H1 (cell line): ENCODE data around the gene LCAT. TPM values are rescaled to one million over a fixed set of nuclear protein-coding genes. Genes with fewer than 3 reads are reported as not detected.

ENCODE experiments used
- CTCF ChIA-PET: fragments of 300-600 bp; sonication (Branson Sonifier 250); formaldehyde crosslinking; loops from one replicate; lab custom pipeline; 2021; ENCODE audit not compliant: partially characterized antibody; lab: Charles Lee
- POLR2A ChIA-PET: fragments of 300-600 bp; sonication (Branson Sonifier 250); formaldehyde crosslinking; loops from one replicate; lab custom pipeline; 2021; ENCODE audit warnings: inconsistent platforms; ENCODE audit not compliant: partially characterized antibody; lab: Charles Lee
- DNase-seq, 2 experiments: peaks; one replicate each; pipeline versions ENCODE4 v3.0.0 to v3.0.0-alpha.2; 2010 to 2022; ENCODE audit warnings: low spot score in 2 of 2, low read depth in 1 of 2, mixed read lengths in 1 of 2
- FAIRE-seq: peaks from 2 replicates; lab custom pipeline; 2011; peaks lifted over from hg19 to GRCh38; lab: Jason Lieb, UNC
- H2AFZ ChIP-seq: 2 replicates; pipeline ENCODE4 v1.8.1; 2012; ENCODE audit warnings: low read length, inconsistent platforms
- H2AK5ac ChIP-seq: 2 replicates; pipeline ENCODE4 v1.6.1; 2013; ENCODE audit warnings: low read depth, low read length
- H2BK120ac ChIP-seq: replicated peaks from 2 replicates; pipeline ENCODE3; 2013; ENCODE audit warnings: low read depth, low read length, inconsistent platforms
- H2BK12ac ChIP-seq: 2 replicates; pipeline ENCODE4 v1.6.1; 2013; ENCODE audit warnings: low read depth, low read length
- H2BK15ac ChIP-seq: 2 replicates; pipeline ENCODE4 v1.6.1; 2013; ENCODE audit warnings: low read length
- H2BK20ac ChIP-seq: 2 replicates; pipeline ENCODE4 v1.6.1; 2013; ENCODE audit warnings: low read length
- H2BK5ac ChIP-seq: 2 replicates; pipeline ENCODE4 v1.6.1; 2013; ENCODE audit warnings: low read depth, low read length
- H3K14ac ChIP-seq: 2 replicates; pipeline ENCODE4 v1.6.1; 2013; ENCODE audit warnings: inconsistent platforms; ENCODE audit not compliant: insufficient read length
- H3K18ac ChIP-seq: 2 replicates; pipeline ENCODE4 v1.6.1; 2013; ENCODE audit warnings: low read length; ENCODE audit errors: extremely low read depth
- H3K23ac ChIP-seq: 2 replicates; pipeline ENCODE4 v1.6.1; 2013; ENCODE audit warnings: inconsistent platforms; ENCODE audit not compliant: insufficient read length
- H3K23me2 ChIP-seq: 2 replicates; pipeline ENCODE4 v1.6.1; 2013; ENCODE audit warnings: low read depth, low read length
- H3K27ac ChIP-seq: 2 replicates; pipeline ENCODE4 v1.6.1; 2011; ENCODE audit warnings: low read depth, low read length, inconsistent platforms
- H3K27me3 ChIP-seq, 4 experiments: replicated peaks in 1 of 4; 1 replicate in 1 of 4; 2 replicates in 3 of 4; pipeline versions ENCODE4 v1.6.1 to v1.8.1; 2011 to 2013; ENCODE audit warnings: low read length in 3 of 4, mild to moderate bottlenecking in 3 of 4, inconsistent platforms in 2 of 4, mixed read lengths in 2 of 4, moderate library complexity in 1 of 4; ENCODE audit not compliant: control insufficient read depth in 3 of 4, insufficient read depth in 3 of 4; ENCODE audit errors: extremely low read depth in 1 of 4
- H3K36me3 ChIP-seq, 4 experiments: 2 replicates each; pipeline versions ENCODE4 v1.6.1 to v1.8.1; 2011 to 2013; ENCODE audit warnings: mild to moderate bottlenecking in 4 of 4, low read length in 3 of 4, moderate library complexity in 2 of 4, control low read depth in 1 of 4, inconsistent platforms in 1 of 4; ENCODE audit not compliant: insufficient read depth in 4 of 4, control insufficient read depth in 2 of 4
- H3K4ac ChIP-seq: replicated peaks from 2 replicates; pipeline ENCODE3; 2013; ENCODE audit warnings: low read length, low read depth, mixed read lengths, inconsistent platforms; ENCODE audit not compliant: insufficient read length
- H3K4me1 ChIP-seq, 4 experiments: replicated peaks in 1 of 4; 1 replicate in 1 of 4; 2 replicates in 3 of 4; pipeline versions ENCODE4 v1.6.1 to v1.8.1; 2011 to 2013; ENCODE audit warnings: low read length in 3 of 4, inconsistent platforms in 2 of 4, mixed read lengths in 1 of 4; ENCODE audit not compliant: insufficient read depth in 4 of 4, control insufficient read depth in 3 of 4
- H3K4me2 ChIP-seq, 2 experiments: 2 replicates each; pipeline versions ENCODE4 v1.6.1 to v1.8.1; 2011 to 2013; ENCODE audit warnings: low read depth in 2 of 2, low read length in 2 of 2, control low read depth in 1 of 2, inconsistent platforms in 1 of 2, mild to moderate bottlenecking in 1 of 2; ENCODE audit not compliant: insufficient read depth in 1 of 2
- H3K4me3 ChIP-seq, 4 experiments: fragments of 200-600, 300-600 bp in 1 of 4; sonication (generic), shearing (Covaris generic), sonication (Bioruptor Twin) in 1 of 4; 2 replicates each; pipeline versions ENCODE4 v1.5.1 to v1.8.1; 2011 to 2016; ENCODE audit warnings: low read length in 4 of 4, low read depth in 3 of 4, control low read depth in 2 of 4, inconsistent platforms in 2 of 4, mild to moderate bottlenecking in 2 of 4, mixed read lengths in 1 of 4, moderate library complexity in 1 of 4; ENCODE audit not compliant: insufficient read depth in 2 of 4; ENCODE audit errors: extremely low read depth in 1 of 4
- H3K56ac ChIP-seq: replicated peaks from 2 replicates; pipeline ENCODE3; 2013; ENCODE audit warnings: low read depth, mild to moderate bottlenecking, mixed read lengths, low read length, inconsistent platforms; ENCODE audit not compliant: insufficient read length
- H3K79me1 ChIP-seq: 2 replicates; pipeline ENCODE4 v1.6.1; 2013; ENCODE audit warnings: low read depth, low read length, control low read depth
- H3K79me2 ChIP-seq, 2 experiments: 2 replicates each; pipeline versions ENCODE4 v1.6.1 to v1.8.1; 2012 to 2013; ENCODE audit warnings: low read length in 2 of 2, mild to moderate bottlenecking in 2 of 2, inconsistent platforms in 1 of 2; ENCODE audit not compliant: insufficient read depth in 2 of 2, control insufficient read depth in 1 of 2
- H3K9ac ChIP-seq, 4 experiments: replicated peaks in 1 of 4; 1 replicate in 1 of 4; 2 replicates in 3 of 4; pipeline versions ENCODE4 v1.6.1 to v1.8.1; 2011 to 2013; ENCODE audit warnings: low read depth in 3 of 4, low read length in 3 of 4, control low read depth in 2 of 4, mild to moderate bottlenecking in 2 of 4, moderate library complexity in 2 of 4, inconsistent platforms in 1 of 4; ENCODE audit errors: extremely low read depth in 1 of 4
- H3K9me3 ChIP-seq, 2 experiments: 2 replicates each; pipeline versions ENCODE4 v1.6.1 to v1.8.1; 2012 to 2013; ENCODE audit warnings: mild to moderate bottlenecking in 2 of 2, moderate library complexity in 2 of 2, control low read depth in 1 of 2, inconsistent platforms in 1 of 2, low read depth in 1 of 2, low read length in 1 of 2, mixed read lengths in 1 of 2; ENCODE audit not compliant: insufficient read depth in 2 of 2
- H4K20me1 ChIP-seq, 2 experiments: replicated peaks in 1 of 2; 2 replicates each; pipeline versions ENCODE3 to v1.8.1; 2011 to 2013; ENCODE audit warnings: inconsistent platforms in 2 of 2, low read length in 2 of 2, mild to moderate bottlenecking in 1 of 2; ENCODE audit not compliant: insufficient read depth in 2 of 2, control insufficient read depth in 1 of 2
- H4K5ac ChIP-seq: 2 replicates; pipeline ENCODE4 v1.6.1; 2013; ENCODE audit warnings: low read length, low read depth, mixed read lengths, inconsistent platforms; ENCODE audit not compliant: insufficient read length
- H4K8ac ChIP-seq: 2 replicates; pipeline ENCODE4 v1.8.0; 2013; ENCODE audit warnings: mild to moderate bottlenecking, moderate library complexity, low read length, inconsistent platforms; ENCODE audit not compliant: insufficient read depth; ENCODE audit errors: extremely low read depth
- H4K91ac ChIP-seq: replicated peaks from 2 replicates; pipeline ENCODE3; 2013; ENCODE audit warnings: low read length, mixed read lengths, inconsistent platforms; ENCODE audit not compliant: insufficient read length
- CBX8 ChIP-seq: fragments of 300-800, 300-1000 bp; sonication (generic); IDR thresholded peaks from 2 replicates; pipeline ENCODE4 v1.7.1; 2016; ENCODE audit warnings: low read depth, low read length, borderline replicate concordance
- EP300 ChIP-seq, 2 experiments: IDR thresholded peaks; 1 replicate in 1 of 2; 2 replicates in 1 of 2; pipeline ENCODE4 v1.6.1; 2011 to 2012; ENCODE audit warnings: low read depth in 2 of 2, low read length in 2 of 2, mild to moderate bottlenecking in 2 of 2, borderline replicate concordance in 1 of 2, inconsistent platforms in 1 of 2, moderate library complexity in 1 of 2
- WGBS, 2 experiments: shearing (Covaris generic) in 1 of 2; methylation state at CpG; one replicate each; pipeline versions ENCODE4 v1.1.6 to v1.1.7; 2013 to 2015; ENCODE audit warnings: low lambda C conversion rate in 2 of 2, mixed read lengths in 2 of 2, inconsistent platforms in 1 of 2, low coverage in 1 of 2, missing lambda C conversion rate in 1 of 2; ENCODE audit not compliant: insufficient replicate concordance in 2 of 2, insufficient coverage in 1 of 2, insufficient read length in 1 of 2; ENCODE audit errors: extremely low coverage in 1 of 2, missing lambda C conversion rate in 1 of 2; 5-methylcytosine and 5-hydroxymethylcytosine counted together
- polyA plus RNA-seq, 7 experiments: library from polyadenylated mRNA; depleted of rRNA in 3 of 7; stranded (reverse) in 5 of 7; unstranded in 2 of 7; fragments of >200 nt in 5 of 7; fragments of 200-250 nt in 2 of 7; gene quantifications; 1 replicate in 5 of 7; 2 replicates in 1 of 7; 4 replicates in 1 of 7; pipeline versions ENCODE4 v1.2.1 to v1.2.3, GENCODE V29; 2011 to 2013; ENCODE audit warnings: missing spikeins in 2 of 7, mixed read lengths in 2 of 7
- total RNA-seq: library from RNA; stranded (reverse); fragmentation: NEBNext Ultra II Directional; extraction: Animal tissue kit (Norgen Biotek cat#: 25700); gene quantifications from 2 replicates; pipeline ENCODE4 v1.2.1, GENCODE V29; 2021

The LCAT gene
- total and polyA plus RNA-seq, 2 of the 8 experiments (the other 6 are each of a cell fraction or from before 2014, with no cell fraction given): 9.4 to 19.6 TPM

DNA sequence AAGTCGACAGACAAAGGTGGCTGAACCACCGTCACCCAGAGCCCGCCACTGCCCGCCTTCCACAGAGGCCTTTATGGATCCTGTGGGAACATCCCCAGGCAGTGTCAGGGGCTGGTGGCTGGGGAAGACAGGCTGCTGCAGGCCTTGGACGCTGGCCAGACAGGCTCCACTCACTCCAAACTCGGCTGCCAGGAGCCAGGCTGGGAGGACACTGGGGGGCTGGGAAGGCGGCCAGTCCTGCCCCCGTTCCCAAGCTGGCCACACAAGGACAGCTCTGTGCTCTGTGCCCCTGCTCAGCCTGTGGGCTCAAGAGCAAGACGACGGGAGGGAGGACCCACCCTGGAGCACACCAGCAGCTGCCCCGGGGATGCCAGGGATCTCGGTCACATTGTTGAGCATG lies 7.6 kb upstream of the LCAT start:
- no peaks in the 10 kb centered on the region for H3K79me2 ChIP-seq
- no peak overlapping the region for H2AK5ac ChIP-seq
- ChIA-PET POLR2A (interaction anchor here (1.2 to 8.5 kb wide), 3 partner anchors 9 to 16 kb away, joined by 3 to 47 read pairs (median 3); partner anchors contain the start of gene PSMB10), CTCF (interaction anchor here (0.6 to 2.6 kb wide), 3 partner anchors 10 to 132 kb away, joined by 3 to 19 read pairs (median 5); no protein-coding TSS in a partner anchor)
- H2BK20ac ChIP-seq: no peak overlapping the region
- H2BK5ac ChIP-seq: no peak overlapping the region
- peaks cover 3% of the 10 kb centered on the region; the same call in 1 of the 2 replicates for H3K23me2 ChIP-seq
- no peak overlapping the region for H3K4ac ChIP-seq
- no peaks in the 10 kb centered on the region for H3K9me3 ChIP-seq
- H3K56ac ChIP-seq: no peak overlapping the region
- peaks cover 2 to 22% of the 10 kb centered on the region in 2 experiments for H4K20me1 ChIP-seq
- no peak overlapping the region for H3K18ac ChIP-seq
- no peak overlapping the region for H3K4me2 ChIP-seq
- FAIRE-seq (no peak), DNase-seq (no peak)
- H2BK15ac ChIP-seq: no peak overlapping the region
- H4K5ac ChIP-seq: no peak overlapping the region
- H3K4me1 ChIP-seq: no peaks in the 10 kb centered on the region
- no peak overlapping the region for H2BK12ac ChIP-seq
- no peak overlapping the region for H4K91ac ChIP-seq
- no peak overlapping the region for H3K4me3 ChIP-seq
- H4K8ac ChIP-seq: no peak overlapping the region
- no peaks in the 10 kb centered on the region; the same call in 1 of the 2 replicates for H3K79me1 ChIP-seq
- no peak for TF ChIP-seq CBX8
- no peak for TF ChIP-seq EP300 (IDR thresholded peaks at IDR 0.05; ENCODE audit: borderline replicate concordance in 1 of 2, low read depth in 2 of 2, low read length in 2 of 2)
- no peak overlapping the region for H3K23ac ChIP-seq
- WGBS, 2 experiments: 91% methylated on average over 11 of the region's 12 CpGs; no CpG with 5 or more reads in 1 of the 2 experiments
- no peak overlapping the region for H3K27ac ChIP-seq
- no peaks in the 10 kb centered on the region for H3K27me3 ChIP-seq
- no peak overlapping the region for H2BK120ac ChIP-seq
- H3K14ac ChIP-seq: no peak overlapping the region
- no peak overlapping the region for H2AFZ ChIP-seq
- H3K9ac ChIP-seq: no peak overlapping the region
- peaks cover 9 to 49% (median 18%) of the 10 kb centered on the region in 4 experiments for H3K36me3 ChIP-seq
